Cerebellar nuclear complex (tissue), 1 donor: ENCODE data around the gene CAPN10.
"Not testable (repeated sequence)": the region's sequence is repeated elsewhere in the genome, so short reads cannot be mapped to it uniquely, and the experiment has no call there.

ENCODE experiments used
- DNase-seq, 2 experiments: peaks; one replicate each; lab custom pipeline; 2025; lab: John Stamatoyannopoulos, UW

The CAPN10 gene

DNA sequence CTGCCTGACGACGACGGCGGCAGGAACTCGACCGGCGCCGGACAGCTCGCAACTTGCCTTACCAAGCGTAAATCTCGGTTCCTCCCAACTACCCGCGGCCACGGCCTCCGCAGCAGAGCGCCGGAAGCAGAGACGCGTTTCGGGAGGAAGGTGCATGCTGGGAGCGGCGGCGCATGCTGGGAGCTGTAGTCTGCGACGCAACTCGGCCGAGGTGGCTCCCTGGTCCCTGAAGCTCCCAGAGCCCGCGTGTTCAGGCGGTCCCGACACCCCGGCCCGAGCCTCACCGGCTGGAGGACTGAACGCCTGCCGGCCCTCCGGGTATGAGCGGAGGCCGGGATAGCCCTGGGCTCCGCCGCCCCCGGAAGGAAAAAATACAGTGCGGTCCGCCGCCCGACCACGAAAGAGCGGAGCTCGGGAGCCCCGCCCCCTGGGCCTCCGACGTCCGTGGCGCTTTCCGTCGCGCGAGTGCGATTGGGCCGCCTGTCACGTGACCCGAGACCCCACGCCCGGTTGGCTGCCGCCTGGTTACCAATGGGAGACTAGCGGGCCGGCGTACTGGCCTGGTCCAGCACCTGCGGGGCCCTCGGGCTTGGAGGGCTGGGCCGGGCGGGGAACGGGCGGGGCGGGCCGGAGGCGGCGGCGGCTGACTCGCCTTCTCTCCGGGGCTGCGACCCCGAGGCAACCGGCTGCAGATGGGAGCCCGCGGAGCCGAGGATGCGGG lies at the start of gene CAPN10:
CAPN10 (plus strand) TSS at position 537 of the 721 bp plus-strand sequence; CDS start at position 715, 178 bp downstream.
- peak; percentile 51 to 90 for DNase-seq

DNA sequence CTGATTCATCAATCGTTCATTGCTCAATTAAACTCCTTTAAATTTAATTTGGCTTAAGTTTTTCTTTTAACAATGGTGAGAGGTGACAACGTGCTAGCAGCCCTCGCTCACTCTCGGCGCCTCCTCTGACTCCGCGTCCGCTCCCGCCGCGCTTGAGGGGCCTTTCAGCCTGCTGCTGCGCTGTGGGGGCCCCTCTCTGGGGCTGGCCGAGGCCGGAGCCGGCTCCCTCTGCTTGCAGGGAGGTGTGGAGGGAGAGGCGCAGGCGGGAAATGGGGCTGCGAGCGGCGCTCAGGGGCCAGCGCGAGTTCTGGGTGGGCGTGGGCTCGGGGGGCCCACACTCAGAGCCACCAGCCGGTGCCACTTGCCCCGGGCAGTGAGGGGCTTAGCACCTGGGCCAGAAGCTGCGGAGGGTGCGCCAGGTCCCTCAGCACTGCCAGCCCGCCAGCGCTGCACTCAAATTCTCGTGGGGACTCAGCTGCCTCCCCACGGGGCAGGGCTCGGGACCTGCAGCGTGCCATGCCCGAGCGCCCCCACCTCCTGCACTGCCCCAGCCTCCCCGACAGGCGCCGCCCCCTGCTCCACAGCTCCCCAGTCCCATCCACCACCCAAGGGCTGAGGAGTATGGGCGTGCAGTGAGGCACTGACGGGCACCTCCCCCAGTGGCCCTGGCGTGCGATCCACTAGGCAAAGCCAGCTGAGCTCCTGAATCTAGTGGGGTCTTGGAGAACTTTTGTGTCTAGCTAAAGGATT lies 48.3 kb upstream of the CAPN10 start:
- no peak for DNase-seq

- DNase-seq = not testable (repeated sequence)
Observed at GRCh38 chr2:240539101-240539500, 47.4 kb upstream of the CAPN10 start.

DNA sequence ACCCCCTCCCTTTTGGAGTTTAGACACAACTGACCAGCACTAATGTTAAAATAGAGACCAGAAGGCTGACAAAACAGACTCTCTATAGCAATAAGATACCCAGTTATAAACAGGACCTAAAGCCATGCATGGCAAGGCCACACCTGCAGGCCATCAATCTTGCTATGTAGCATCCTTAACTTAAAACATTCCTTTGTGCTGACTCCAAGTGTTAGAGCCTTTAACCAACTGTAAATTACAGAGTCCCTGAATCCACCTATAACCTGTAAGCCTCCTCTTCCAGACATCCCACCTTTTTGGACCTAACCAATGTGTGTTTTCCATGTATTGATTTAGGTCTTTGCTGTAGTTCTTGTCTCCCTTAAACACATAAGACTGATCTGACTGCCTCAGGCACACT lies 46.6 kb upstream of the CAPN10 start:
- DNase-seq = no peak

- DNase-seq = no peak
Observed at GRCh38 chr2:240551288-240551687, 35.2 kb upstream of the CAPN10 start.

DNA sequence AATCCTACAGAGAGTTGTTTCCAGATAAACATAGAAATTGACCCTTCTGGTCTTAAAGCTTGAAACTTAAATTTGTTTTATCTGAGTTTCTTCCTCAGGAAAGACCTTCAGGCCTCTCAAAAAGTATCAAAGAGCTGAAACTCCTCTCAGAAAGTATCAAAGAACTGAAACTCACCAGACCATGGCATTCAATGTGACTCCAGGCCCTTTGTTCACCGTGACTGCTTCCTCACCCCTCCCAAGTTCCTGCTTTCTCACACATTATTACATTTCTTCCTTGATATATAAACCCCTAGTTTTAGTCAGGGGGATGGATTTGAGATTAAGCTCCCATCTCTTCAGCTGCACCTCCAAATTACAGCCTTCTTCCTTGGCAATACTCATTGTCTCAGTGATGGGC lies 34.7 kb upstream of the CAPN10 start:
- DNase-seq = no peak

DNA sequence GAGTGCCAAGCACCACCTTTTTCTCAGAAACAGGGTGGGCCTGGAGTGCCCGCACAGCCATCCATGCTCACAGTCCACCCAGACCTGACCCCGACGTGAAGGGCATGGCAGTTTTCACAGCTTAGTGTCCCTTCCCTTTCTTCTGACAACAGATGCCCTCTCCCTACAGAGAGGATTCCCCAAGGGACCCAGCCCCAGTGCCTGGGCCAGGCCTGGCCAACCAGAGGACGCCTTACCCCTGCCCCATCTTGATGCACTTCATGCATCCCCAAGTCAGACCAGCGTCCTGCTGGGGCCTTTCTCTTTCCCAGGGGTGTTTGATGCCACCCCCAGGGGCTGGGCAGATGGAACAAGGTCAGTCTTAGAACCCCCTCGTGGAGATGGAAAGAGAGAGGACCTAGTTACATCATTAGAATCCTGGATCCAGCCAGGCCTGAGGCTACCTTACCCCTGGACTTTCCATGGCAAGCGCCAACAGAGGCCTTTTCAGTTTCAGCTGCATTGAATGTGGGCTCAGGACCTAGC lies 32.5 kb upstream of the CAPN10 start:
- DNase-seq = no peak

DNA sequence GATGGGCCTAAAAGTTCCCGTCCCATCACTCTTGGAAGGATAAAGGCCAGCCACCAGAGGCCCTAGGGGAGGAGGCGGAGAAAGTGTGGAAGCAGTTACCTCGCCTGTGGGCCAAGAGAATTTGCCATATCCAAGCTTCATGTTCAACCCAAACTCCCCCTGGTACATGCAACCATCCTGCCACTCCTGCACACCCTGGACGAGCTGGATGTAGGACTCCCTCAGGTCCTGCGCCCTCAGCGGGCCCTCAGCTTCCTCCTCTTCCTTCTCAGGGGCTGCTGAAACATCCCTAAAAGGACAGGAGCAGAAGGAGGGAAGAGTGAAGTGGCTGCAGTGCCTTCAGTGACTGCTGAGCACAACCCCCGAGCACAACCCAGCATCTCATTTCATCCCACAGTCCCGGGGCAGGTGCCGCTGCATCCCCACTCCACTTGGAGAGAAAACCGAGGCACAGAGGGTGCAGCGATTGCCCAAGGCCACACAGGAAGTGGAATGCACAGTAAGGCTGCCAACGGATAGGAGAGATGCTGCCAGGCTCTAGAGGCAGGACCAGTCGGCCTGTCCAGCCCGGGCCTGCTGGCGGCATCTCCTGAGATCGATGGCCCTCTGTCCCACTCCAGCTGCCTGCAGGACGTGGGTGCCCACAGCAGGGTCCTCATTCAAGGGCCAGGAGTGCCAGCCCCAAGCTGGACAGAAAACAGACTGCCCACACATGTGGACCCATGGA lies 31.6 kb upstream of the CAPN10 start:
- DNase-seq = no peak

GRCh38 chr2:240555541-240556250 lies 30.8 kb upstream of the CAPN10 start:
- no peak for DNase-seq

GRCh38 chr2:240556553-240557100 lies 29.9 kb upstream of the CAPN10 start:
- no peak for DNase-seq

GRCh38 chr2:240557101-240557751 lies 29.3 kb upstream of the CAPN10 start:
- no peak for DNase-seq

- no peak for DNase-seq
Observed at GRCh38 chr2:240557808-240558207, 28.7 kb upstream of the CAPN10 start, which contains the start of gene ANKMY1. ANKMY1 (minus strand) TSS chr2:240557988; CDS start chr2:240557335, 653 bp downstream.

DNA sequence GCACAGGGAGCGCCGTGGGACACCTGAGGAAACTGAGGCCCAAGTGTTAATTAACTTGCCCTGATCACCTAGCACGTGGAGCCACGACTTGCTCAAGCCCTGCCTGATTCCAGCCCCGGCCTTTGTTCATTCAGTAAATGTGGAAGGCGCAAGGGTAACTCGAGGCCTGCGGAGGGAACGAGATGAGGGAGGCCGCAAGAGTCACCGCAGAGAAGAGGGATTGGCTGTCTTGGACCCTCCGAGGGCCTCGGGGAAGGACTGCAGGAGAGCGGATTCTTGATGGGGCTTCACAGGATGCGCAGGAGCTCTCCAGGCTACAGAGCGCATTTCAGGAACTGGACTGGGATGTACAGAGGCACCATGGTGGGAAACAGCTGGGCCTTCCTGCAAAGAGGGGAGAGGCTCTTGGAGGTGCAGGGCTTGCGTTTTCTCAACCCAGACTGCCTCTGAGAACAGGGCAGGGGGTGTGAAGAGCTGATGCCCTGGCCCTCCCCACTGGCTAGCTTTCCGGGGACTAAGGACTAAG lies 28.2 kb upstream of the CAPN10 start:
- DNase-seq = no peak

DNA sequence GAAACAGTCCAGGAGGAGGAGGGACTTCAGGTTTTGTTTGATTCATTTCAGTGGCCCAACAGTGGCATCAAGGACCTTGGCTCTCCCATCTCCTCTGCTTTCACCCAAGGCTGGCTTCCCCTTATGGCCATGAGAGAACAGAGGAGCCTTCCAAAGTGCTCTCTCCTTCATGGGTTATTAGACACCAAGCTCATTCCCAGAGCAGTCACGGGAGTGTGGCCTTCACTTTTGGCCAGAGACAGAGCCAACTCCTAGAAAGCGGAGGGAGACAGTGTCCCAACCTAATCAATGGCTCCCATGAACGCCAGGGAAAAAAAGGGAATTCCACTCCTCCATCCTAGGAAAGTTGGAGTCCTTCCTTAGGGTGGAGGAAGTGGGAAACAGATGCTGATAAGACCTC lies 27.2 kb upstream of the CAPN10 start:
- DNase-seq = no peak

GRCh38 chr2:240560084-240560479 lies 26.5 kb upstream of the CAPN10 start, which contains the start of gene DUSP28:
DUSP28 (plus strand) TSS chr2:240560357; CDS start chr2:240560685, 328 bp downstream.
- DNase-seq = peak in 1 of 2 experiments; percentile 44

DNA sequence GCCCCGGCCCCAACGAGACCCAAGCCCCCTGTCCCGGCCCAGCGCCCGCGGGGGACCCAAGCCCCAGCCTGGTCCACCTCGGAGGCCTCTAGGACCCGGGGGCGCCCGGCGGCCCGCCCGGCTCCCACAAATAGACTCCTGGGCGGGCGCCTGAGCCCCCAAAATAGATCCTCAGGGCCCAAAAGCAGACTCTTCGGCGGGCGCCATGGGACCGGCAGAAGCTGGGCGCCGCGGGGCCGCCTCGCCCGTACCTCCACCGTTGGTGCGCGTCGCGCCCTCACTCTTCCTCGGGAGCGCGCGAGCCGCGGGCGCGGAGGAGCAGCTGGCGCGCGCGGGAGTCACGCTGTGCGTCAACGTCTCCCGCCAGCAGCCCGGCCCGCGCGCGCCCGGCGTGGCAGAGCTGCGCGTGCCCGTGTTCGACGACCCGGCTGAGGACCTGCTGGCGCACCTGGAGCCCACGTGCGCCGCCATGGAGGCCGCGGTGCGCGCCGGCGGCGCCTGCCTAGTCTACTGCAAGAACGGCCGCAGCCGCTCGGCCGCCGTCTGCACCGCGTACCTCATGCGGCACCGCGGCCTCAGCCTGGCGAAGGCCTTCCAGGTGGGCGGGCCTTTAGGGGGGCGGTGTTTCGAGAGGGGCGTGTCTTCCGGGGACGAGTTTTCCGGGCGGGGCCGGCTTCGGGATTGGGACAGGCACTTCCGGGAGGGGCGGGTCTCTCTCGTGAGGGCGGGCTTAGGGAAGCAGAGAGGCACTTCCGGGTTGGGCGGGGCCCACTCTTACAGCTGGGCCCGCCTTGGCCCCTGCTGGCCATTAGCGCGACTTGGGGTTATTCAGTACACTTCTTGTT lies 25.8 kb upstream of the CAPN10 start:
- DNase-seq = peak; percentile 83 to 93

DNA sequence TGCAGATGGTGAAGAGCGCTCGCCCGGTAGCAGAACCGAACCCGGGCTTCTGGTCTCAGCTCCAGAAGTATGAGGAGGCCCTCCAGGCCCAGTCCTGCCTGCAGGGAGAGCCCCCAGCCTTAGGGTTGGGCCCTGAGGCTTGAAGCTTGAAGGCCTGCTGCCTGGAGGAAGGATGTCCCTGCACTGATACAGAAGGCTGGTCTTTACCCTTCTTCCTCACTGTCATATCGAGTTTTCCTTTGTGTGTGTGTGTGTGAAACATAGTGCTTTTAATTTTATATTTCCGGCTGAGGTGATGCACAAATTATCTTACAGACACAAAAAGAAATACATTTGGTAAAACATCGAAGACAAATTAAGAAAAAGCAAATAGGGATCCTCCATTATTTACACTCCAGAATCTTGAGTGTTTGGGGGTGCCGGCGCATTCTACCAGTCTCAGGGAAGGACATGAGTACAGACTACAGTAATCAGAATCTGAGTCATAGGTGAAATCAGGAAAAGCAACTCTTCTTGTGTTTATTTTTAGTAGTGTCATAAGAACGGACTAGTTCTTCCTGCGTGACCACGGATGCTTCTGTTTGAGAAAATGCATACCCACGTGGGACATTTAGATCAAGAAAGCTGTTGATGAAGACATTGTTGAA lies 25.1 kb upstream of the CAPN10 start:
- DNase-seq = no peak

DNA sequence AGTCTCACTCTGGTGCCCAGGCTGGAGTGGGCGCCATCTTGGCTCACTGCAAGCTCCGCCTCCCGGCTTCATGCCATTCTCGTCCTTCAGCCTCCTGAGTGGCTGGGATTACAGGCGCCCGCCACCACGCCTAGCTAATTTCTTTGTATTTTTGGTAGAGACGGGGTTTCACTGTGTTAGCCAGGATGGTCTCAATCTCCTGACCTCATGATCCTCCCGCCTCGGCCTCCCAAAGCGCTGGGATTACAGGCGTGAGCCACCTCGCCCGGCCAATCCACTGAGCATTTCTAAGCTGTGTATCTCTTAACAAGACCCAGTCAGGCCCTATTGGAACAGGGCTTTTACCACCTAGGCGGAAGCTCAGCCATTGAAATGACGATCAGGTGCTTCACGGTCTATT lies 23.3 kb upstream of the CAPN10 start:
- not testable (repeated sequence) for DNase-seq

DNA sequence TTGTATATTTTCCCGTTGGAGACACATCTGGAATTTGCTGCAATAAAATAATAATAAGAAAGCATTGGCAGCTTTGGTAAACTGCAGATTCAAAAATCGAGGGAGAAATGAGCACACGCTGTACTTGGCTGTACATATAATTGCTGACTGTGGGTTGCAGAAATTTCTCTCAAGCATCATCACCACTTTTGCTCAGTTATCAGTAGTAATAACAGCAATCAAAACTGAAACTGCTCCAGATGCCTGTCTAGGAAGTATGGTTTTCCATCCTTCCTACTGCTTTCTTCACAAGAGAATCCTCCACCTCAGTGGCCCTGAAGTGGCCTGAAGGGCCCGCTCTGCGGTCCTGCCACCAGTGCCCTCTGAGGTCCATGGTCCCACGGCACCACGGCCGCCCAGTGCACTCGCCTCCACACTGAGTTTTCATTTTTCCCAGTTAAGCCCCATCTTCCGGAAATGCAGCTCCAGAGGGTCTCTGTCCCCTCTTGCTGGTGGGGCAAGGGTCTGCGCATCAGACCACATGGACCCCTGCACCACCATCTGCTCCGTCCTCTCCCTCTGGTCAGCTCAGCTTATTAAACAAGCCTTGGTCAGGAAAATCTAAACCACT lies 22.5 kb upstream of the CAPN10 start:
- DNase-seq = no peak
